NT2/D1 (cell line): ENCODE results near the gene MIP.
"Not testable (repeated sequence)": the region's sequence is repeated elsewhere in the genome, so short reads cannot be mapped to it uniquely, and the experiment has no call there.

ENCODE experiments used
- SUZ12 ChIP-seq: IDR thresholded peaks from 2 replicates; pipeline ENCODE4 v1.6.1; 2011; ENCODE audit not compliant: insufficient read length, insufficient read depth; ENCODE audit errors: extremely low read depth
- YY1 ChIP-seq: IDR thresholded peaks from 2 replicates; pipeline ENCODE4 v1.6.1; 2011; ENCODE audit not compliant: insufficient read length, insufficient read depth
- ZNF274 ChIP-seq: IDR thresholded peaks from 2 replicates; pipeline ENCODE4 v1.6.1; 2011; ENCODE audit warnings: mild to moderate bottlenecking, low read depth, low read length

- not testable (repeated sequence) for TF ChIP-seq YY1, ZNF274, SUZ12
Measured at GRCh38 chr12:56401612-56402011, 52.8 kb downstream of the MIP start.
